ENCODE measurements around the gene SRGAP3.
A peak's percentile ranks its signal among the peaks of the same experiment; 100 is the strongest.

The SRGAP3 gene

GRCh38 chr3:8981296-8981695 is 268.1 kb downstream of the SRGAP3 start:
- no peak for DNase-seq

DNA sequence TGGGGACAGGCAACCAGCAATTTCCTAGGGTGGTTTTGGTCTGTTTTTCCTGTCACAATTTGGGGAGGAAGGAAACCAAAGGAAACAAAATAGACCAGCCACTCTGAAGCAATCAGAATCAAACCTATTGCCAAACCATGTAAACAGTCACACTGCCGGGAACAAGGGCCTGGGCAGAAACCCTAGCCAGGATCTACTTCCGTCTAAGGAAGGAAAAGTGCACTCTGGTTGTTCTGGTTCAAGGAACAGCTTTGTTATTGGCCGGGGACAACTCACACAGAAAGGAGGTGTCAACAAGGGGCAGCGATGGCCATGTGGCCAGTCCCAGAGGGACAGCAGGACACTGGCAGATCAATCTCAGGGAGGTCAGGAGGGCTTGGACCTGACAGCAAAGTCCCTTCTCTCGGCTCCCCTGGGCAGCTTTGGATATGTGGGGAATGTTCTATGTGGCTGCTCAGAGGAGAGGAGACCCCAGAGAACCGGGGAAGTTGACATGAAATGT is 268.6 kb downstream of the SRGAP3 start:
- no peak for DNase-seq

- DNase-seq, result no peak
Measured at GRCh38 chr3:8979262-8979661, 270.2 kb downstream of the SRGAP3 start.

GRCh38 chr3:8978551-8978950 is 270.9 kb downstream of the SRGAP3 start:
- DNase-seq, result no peak

- DNase-seq, result no peak
Measured at GRCh38 chr3:8976540-8977182, 272.8 kb downstream of the SRGAP3 start.

GRCh38 chr3:8975081-8976020 is 274.1 kb downstream of the SRGAP3 start:
- DNase-seq, result no peak

GRCh38 chr3:8974458-8974857 is 275.0 kb downstream of the SRGAP3 start:
- DNase-seq, result no peak

- DNase-seq, result no peak
Measured at GRCh38 chr3:8972639-8973038, 276.8 kb downstream of the SRGAP3 start.

GRCh38 chr3:8970971-8971589 is 278.4 kb downstream of the SRGAP3 start:
- DNase-seq, result no peak

DNA sequence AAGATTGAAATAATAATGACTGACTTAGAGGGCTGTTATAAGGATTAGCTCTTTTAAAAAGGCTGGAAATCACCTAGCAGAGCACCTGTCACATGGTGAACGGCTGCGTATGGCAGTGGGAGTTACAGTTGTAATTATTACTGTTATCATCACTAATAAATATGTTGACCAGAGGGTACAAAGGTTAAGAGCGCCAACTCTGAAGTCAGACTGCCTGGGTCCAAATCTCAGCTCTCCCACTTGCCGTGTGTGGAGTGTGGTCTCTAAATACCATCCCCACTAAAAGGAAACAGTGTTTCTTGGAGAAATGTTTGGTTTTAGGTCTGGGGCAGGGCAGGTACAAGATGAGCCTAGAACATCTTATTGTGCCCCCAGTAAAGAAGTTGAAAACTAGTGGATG is 280.2 kb downstream of the SRGAP3 start:
- DNase-seq, result no peak

GRCh38 chr3:8968375-8968882 is 281.0 kb downstream of the SRGAP3 start:
- peak; percentile 61 for DNase-seq

GRCh38 chr3:8967553-8967952 is 281.9 kb downstream of the SRGAP3 start:
- no peak for DNase-seq

GRCh38 chr3:8966820-8967348 is 282.6 kb downstream of the SRGAP3 start:
- no peak for DNase-seq

- DNase-seq, result no peak
Measured at GRCh38 chr3:8966150-8966819, 283.2 kb downstream of the SRGAP3 start.

DNA sequence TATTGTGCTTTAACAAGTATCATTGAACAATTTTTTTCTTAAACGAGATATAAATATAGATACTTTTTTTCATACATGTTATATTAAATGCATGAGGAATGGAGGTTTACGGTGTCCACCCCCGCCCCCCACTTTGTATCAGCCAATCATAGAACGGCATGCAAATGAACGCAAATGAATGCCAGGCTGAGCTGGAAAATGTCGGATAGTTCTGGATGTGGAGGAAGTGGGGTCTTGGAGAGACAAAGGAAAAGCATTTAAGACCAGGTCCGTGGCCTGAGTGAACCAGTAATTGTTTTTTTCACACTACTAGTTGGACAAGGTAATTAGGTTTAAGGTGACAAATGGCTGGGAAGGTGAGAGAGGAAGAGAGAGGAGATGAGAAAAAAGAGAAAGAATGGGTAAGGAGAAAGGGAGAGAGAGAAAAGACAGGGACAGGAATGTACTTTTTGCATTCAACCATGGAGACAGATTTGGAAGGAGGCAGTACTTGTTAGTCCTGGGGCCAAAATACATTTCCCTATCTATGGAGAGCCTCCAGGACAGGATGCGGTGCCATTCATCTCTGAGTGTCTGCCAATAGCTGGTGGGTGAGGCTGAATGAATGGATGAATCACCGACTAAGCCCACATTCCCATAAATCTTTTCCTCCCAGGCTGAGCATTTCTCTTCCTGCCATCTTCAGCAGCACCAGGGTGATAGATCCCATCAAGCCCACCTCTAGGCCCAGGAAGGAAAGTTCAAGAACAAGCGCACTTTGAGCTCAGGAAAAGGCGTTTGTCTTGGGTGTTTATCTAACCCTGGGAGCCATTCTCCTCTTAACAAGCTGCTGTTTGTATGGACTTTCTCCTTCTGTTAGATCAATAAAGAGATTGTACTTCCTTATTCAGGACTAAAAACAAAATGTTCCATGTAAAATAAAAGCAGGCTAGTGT is 284.7 kb downstream of the SRGAP3 start:
- no peak for DNase-seq

- peak; percentile 79 for DNase-seq
Measured at GRCh38 chr3:8963137-8963853, 286.2 kb downstream of the SRGAP3 start, which contains the start of gene RAD18. Gene RAD18, minus strand, starts transcription at chr3:8963472. Its CDS starts 87 bp downstream, at chr3:8963385.

GRCh38 chr3:8962226-8962861 is 287.1 kb downstream of the SRGAP3 start:
- no peak for DNase-seq

GRCh38 chr3:8959668-8960067 is 289.8 kb downstream of the SRGAP3 start:
- DNase-seq, result no peak

DNA sequence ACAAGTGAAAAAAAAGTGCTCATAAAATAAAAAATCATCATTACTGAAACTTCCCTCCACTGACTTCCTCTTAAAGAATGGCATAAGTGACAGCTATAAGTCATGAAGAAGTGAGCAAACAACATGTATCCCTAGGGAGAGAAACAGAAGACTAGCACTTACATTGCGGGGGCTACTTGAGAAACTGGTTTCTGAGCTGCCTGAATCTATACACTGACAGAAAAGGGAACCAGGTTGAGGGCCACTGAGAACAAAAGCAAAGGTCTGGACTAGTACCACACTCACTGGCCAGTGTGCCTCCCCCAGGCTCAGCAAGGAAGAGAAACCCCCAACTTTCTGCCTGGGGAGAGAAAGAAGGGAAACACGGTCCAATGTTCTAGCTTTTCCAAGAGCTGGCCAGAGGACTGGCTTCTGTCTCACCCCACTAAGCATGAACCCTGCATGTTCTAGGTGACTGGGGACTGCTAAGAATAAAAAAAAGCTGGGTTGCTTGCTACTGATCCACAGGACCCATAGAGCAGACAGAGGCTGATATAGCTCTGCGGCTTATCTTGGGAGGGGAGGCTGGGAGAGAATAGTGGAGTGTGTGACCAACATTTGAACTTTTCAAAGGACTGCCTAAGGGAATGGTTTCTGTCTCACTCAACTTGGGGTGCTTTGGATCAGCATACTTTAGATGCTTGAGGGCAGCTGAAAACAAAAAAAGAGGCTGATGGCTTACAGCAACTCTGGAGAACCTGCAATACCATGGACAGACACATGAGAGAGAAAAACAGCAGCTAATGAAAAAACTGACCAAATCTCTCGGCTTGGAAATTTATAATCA is 294.3 kb downstream of the SRGAP3 start:
- DNase-seq, result no peak
